GM20431 (cell line): ENCODE measurements around the gene YPEL5.

Experiments
- in situ Hi-C: fragments of 300-500 bp; cut with MseI, MboI; formaldehyde crosslinking; loops from one replicate; pipeline ENCODE4 v1.15.0; 2020; ENCODE audit warnings: low sequenced_read_pairs; ENCODE audit not compliant: unreplicated experiment

The YPEL5 gene

GRCh38 chr2:30162806-30163205, 16.0 kb downstream of the YPEL5 start:
- in situ Hi-C loops, result no loop called here

GRCh38 chr2:30164131-30164925, 17.5 kb downstream of the YPEL5 start:
- in situ Hi-C loops, result no loop called here

- in situ Hi-C loops, result no loop called here
Measured at GRCh38 chr2:30165050-30165520, 18.3 kb downstream of the YPEL5 start.

GRCh38 chr2:30165617-30166016, 18.8 kb downstream of the YPEL5 start:
- in situ Hi-C loops, result no loop called here

GRCh38 chr2:30172627-30173026, 25.8 kb downstream of the YPEL5 start:
- in situ Hi-C loops, result no loop called here

- in situ Hi-C loops, result loop anchor here (25.0 kb wide), 1 partner anchor 1160 kb away; no protein-coding TSS in a partner anchor
Measured at GRCh38 chr2:30177440-30177839, 30.6 kb downstream of the YPEL5 start.

GRCh38 chr2:30177956-30178355, 31.1 kb downstream of the YPEL5 start:
- in situ Hi-C loops, result loop anchor here (25.0 kb wide), 1 partner anchor 1159 kb away; no protein-coding TSS in a partner anchor

- in situ Hi-C loops, result loop anchor here (25.0 kb wide), 1 partner anchor 1158 kb away; no protein-coding TSS in a partner anchor
Measured at GRCh38 chr2:30178618-30179434, 32.0 kb downstream of the YPEL5 start.

- in situ Hi-C loops, result loop anchor here (25.0 kb wide), 1 partner anchor 1158 kb away; no protein-coding TSS in a partner anchor
Measured at GRCh38 chr2:30179536-30179935, 32.7 kb downstream of the YPEL5 start.

- in situ Hi-C loops, result loop anchor here (25.0 kb wide), 1 partner anchor 1157 kb away; no protein-coding TSS in a partner anchor
Measured at GRCh38 chr2:30180226-30180625, 33.4 kb downstream of the YPEL5 start.

GRCh38 chr2:30181176-30181575, 34.4 kb downstream of the YPEL5 start:
- in situ Hi-C loops, result loop anchor here (25.0 kb wide), 1 partner anchor 1156 kb away; no protein-coding TSS in a partner anchor

GRCh38 chr2:30184035-30184434, 37.2 kb downstream of the YPEL5 start:
- in situ Hi-C loops, result loop anchor here (25.0 kb wide), 1 partner anchor 1153 kb away; no protein-coding TSS in a partner anchor

GRCh38 chr2:30185178-30185577, 38.4 kb downstream of the YPEL5 start:
- in situ Hi-C loops, result loop anchor here (25.0 kb wide), 1 partner anchor 1152 kb away; no protein-coding TSS in a partner anchor

GRCh38 chr2:30188292-30188691, 41.5 kb downstream of the YPEL5 start:
- in situ Hi-C loops, result loop anchor here (25.0 kb wide), 1 partner anchor 1149 kb away; no protein-coding TSS in a partner anchor

- in situ Hi-C loops, result loop anchor here (25.0 kb wide), 1 partner anchor 1147 kb away; no protein-coding TSS in a partner anchor
Measured at GRCh38 chr2:30190637-30191036, 43.8 kb downstream of the YPEL5 start.

- in situ Hi-C loops, result loop anchor here (25.0 kb wide), 1 partner anchor 1146 kb away; no protein-coding TSS in a partner anchor
Measured at GRCh38 chr2:30191107-30191506, 44.3 kb downstream of the YPEL5 start.

- in situ Hi-C loops, result loop anchor here (25.0 kb wide), 1 partner anchor 1145 kb away; no protein-coding TSS in a partner anchor
Measured at GRCh38 chr2:30191819-30192271, 45.0 kb downstream of the YPEL5 start.

GRCh38 chr2:30192314-30192713, 45.5 kb downstream of the YPEL5 start:
- in situ Hi-C loops, result loop anchor here (25.0 kb wide), 1 partner anchor 1145 kb away; no protein-coding TSS in a partner anchor

GRCh38 chr2:30193104-30193681, 46.4 kb downstream of the YPEL5 start:
- in situ Hi-C loops, result loop anchor here (25.0 kb wide), 1 partner anchor 1144 kb away; no protein-coding TSS in a partner anchor
